Colonic mucosa (tissue), 4 donors: Measurements from ENCODE around the gene FCGBP. TPM values are rescaled to one million over a fixed set of nuclear protein-coding genes. Genes with fewer than 3 reads are reported as not detected.
A peak's percentile ranks its signal among the peaks of the same experiment; 100 is the strongest.

Experiments used
- DNase-seq: peaks from one replicate; pipeline ENCODE4 v3.0.0-alpha.2; 2020
- H3K27ac ChIP-seq: fragments of 200-600 bp; one replicate; pipeline ENCODE4 v1.8.0; 2021
- H3K27me3 ChIP-seq: fragments of 200-600 bp; one replicate; pipeline ENCODE4 v1.8.0; 2021
- H3K36me3 ChIP-seq: fragments of 200-600 bp; one replicate; pipeline ENCODE4 v1.8.0; 2021
- H3K4me1 ChIP-seq: fragments of 200-600 bp; one replicate; pipeline ENCODE4 v1.8.0; 2021; ENCODE audit warnings: mild to moderate bottlenecking
- H3K4me3 ChIP-seq: fragments of 200-600 bp; one replicate; pipeline ENCODE4 v1.8.0; 2021
- H3K9ac ChIP-seq, 2 donors: one replicate each; pipeline ENCODE4 v1.7.0; 2013; ENCODE audit warnings: control low read depth in 2 of 2, low read depth in 2 of 2, low read length in 2 of 2
- H3K9me3 ChIP-seq: fragments of 200-600 bp; one replicate; pipeline ENCODE4 v1.8.0; 2021
- CTCF ChIP-seq: fragments of 200-600 bp; IDR thresholded peaks from one replicate; pipeline ENCODE4 v1.8.0; 2022; ENCODE audit warnings: antibody characterized with exemption, mild to moderate bottlenecking
- intact Hi-C: fragments of 100-400 bp; cut with DNase I; formaldehyde crosslinking; loops from one replicate; pipeline ENCODE4 v1.14.1; 2022
- total RNA-seq, 2 donors: library from RNA; stranded (reverse); fragmentation: NEBNext Ultra II Directional in 1 of 2; extraction: Animal tissue kit (Norgen Biotek cat#: 25700) in 1 of 2; gene quantifications; one replicate each; pipeline ENCODE4 v1.2.1, GENCODE V29; 2021
- donor health status: healthy.
- donor health status: DM: no; HTN: no; CAD: no.
- donor health status: DM: no; HTN: no; CAD: no.

Gene FCGBP
- total RNA-seq, 2 donors from 2014 or later = 2,896 to 3,903 TPM

DNA sequence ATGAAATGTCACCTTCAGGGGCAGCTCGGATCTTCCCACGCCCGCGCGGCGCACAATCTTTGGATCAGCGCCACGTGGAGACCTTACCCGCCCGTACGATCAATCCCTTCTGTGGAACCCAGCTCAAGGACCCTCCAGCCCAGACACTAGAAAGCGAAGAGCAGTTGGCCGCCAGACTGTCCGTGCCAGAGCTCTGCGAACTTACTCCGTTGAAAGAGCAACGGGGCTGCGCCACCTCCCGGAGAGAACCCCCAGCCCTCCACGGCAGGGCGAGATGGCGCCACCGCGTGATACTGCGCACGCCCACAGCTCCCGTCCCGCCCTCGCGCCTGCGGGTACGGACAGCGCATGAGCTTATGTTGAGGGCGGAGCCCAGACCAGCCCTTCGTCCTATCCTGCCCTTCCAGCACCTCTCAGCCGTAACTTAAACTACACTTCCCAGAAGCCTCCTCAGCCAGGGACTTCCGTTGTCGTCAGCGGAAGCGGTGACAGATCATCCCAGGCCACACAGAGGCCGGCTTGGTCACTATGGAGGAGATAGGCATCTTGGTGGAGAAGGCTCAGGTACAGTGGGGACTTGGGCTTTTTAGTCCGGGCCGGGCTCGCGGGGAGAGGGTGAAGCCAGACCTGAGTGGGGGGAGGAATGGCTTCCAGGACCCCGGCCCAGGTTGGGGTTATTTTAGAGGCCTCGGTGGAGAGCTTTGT lies 36.4 kb upstream of the FCGBP start, which contains the start of gene PSMC4:
Gene PSMC4, plus strand, starts transcription at position 491 of the 705 bp plus-strand sequence. Its CDS starts 38 bp downstream, at position 529.
- peaks cover 11% of the 10 kb centered on the region for H3K36me3 ChIP-seq
- intact Hi-C loops = no loop called here
- peaks cover 20% of the 10 kb centered on the region for H3K4me1 ChIP-seq
- no peaks in the 10 kb centered on the region for H3K9me3 ChIP-seq
- no peaks in the 10 kb centered on the region for H3K27me3 ChIP-seq
- H3K9ac ChIP-seq = peak within 1 kb of the TSS; percentile 79 to 93
- peak within 1 kb of the TSS; percentile 60 for H3K4me3 ChIP-seq
- TF ChIP-seq CTCF = peak; percentile 70
- H3K27ac ChIP-seq = peak within 1 kb of the TSS; percentile 95
- DNase-seq = peak; percentile 98

- peak overlapping the region; percentile 79 to 93 for H3K9ac ChIP-seq
- intact Hi-C loops = no loop called here
- H3K27ac ChIP-seq = peak overlapping the region; percentile 95
- H3K9me3 ChIP-seq = no peaks in the 10 kb centered on the region
- peaks cover 7% of the 10 kb centered on the region for H3K36me3 ChIP-seq
- no peak for TF ChIP-seq CTCF
- H3K27me3 ChIP-seq = no peaks in the 10 kb centered on the region
- no peak for DNase-seq
- peak overlapping the region; percentile 60 for H3K4me3 ChIP-seq
- peaks cover 20% of the 10 kb centered on the region for H3K4me1 ChIP-seq
These were observed 35.9 kb upstream of the FCGBP start for GRCh38 chr19:39970425-39970674.

DNA sequence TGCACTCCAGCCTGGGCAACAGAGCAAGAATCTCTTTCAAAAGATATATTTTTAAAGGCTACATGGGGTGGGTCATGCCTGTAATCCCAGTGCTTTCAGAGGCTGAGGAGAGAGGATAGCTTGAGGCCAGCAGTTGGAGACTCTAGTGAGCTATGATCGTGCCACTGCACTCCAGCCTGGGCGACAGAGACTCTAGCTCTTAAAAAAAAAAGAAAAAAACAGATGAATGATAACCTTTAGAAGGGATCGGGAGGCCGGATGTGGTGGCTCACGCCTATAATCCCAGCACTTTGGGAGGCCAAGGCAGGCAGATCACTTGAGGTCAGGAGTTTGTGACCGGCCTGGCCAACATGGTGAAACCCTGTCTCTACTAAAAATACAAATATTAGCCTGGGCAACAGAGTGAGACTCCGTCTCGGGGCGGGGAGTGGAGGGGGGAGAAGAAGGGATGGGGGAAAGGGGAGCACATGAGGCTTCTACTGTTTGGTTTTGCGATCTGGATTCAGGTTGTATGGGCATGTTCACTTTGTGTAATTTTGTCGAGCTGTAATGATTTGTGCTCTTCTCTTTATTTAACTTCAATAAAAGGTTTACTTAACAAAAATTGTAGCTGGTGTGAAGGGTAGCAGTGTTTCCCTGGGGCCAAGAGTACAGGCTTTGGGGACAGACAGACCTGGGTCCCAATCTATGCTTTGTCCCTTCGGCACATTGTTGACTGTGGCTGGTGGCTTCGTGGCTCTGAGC lies 35.4 kb upstream of the FCGBP start:
- TF ChIP-seq CTCF = no peak
- Histone ChIP-seq H3K27ac (peak overlapping the region; percentile 95), H3K4me3 (peak overlapping the region; percentile 60), H3K36me3 (peaks cover 4% of the 10 kb centered on the region), H3K9ac (peak overlapping the region; percentile 79 to 93), H3K9me3 (no peaks in the 10 kb centered on the region), H3K27me3 (no peaks in the 10 kb centered on the region), H3K4me1 (peaks cover 20% of the 10 kb centered on the region)
- DNase-seq = peak; percentile 19
- intact Hi-C loops = no loop called here

GRCh38 chr19:39969266-39969665 lies 34.8 kb upstream of the FCGBP start:
- H3K27ac ChIP-seq = peak overlapping the region; percentile 95
- no peaks in the 10 kb centered on the region for H3K27me3 ChIP-seq
- peaks cover 2% of the 10 kb centered on the region for H3K36me3 ChIP-seq
- no peak overlapping the region for H3K9ac ChIP-seq
- H3K4me3 ChIP-seq = no peak overlapping the region
- H3K9me3 ChIP-seq = no peaks in the 10 kb centered on the region
- intact Hi-C loops = no loop called here
- TF ChIP-seq CTCF = no peak
- peaks cover 20% of the 10 kb centered on the region for H3K4me1 ChIP-seq
- peak; percentile 17 for DNase-seq

- no peaks in the 10 kb centered on the region for H3K36me3 ChIP-seq
- intact Hi-C loops = no loop called here
- peaks cover 20% of the 10 kb centered on the region for H3K4me1 ChIP-seq
- H3K4me3 ChIP-seq = no peak overlapping the region
- peak; percentile 16 for DNase-seq
- H3K27me3 ChIP-seq = no peaks in the 10 kb centered on the region
- H3K9ac ChIP-seq = no peak overlapping the region
- H3K27ac ChIP-seq = no peak overlapping the region
- no peaks in the 10 kb centered on the region for H3K9me3 ChIP-seq
- no peak for TF ChIP-seq CTCF
These were observed 34.4 kb upstream of the FCGBP start for GRCh38 chr19:39968789-39969188.
